WERI-Rb-1 (cell line): Measurements from ENCODE around the gene CDR2L.
"Not testable (repeated sequence)": the region's sequence is repeated elsewhere in the genome, so short reads cannot be mapped to it uniquely, and the experiment has no call there.

Experiments used
- DNase-seq: peaks from one replicate; pipeline ENCODE4 v3.0.0-alpha.2; 2020
- H3K27ac ChIP-seq: fragments of 250-450 bp; sonication (Bioruptor Pico); 2 replicates; pipeline ENCODE4 v1.5.1; 2020; ENCODE audit warnings: mild to moderate bottlenecking, moderate library complexity
- H3K27me3 ChIP-seq: fragments of 250-450 bp; sonication (Bioruptor Pico); 2 replicates; pipeline ENCODE4 v1.5.1; 2021; ENCODE audit warnings: mild to moderate bottlenecking, low read depth, moderate library complexity; ENCODE audit not compliant: insufficient read depth, severe bottlenecking
- H3K36me3 ChIP-seq: fragments of 250-450 bp; sonication (Bioruptor Pico); 2 replicates; pipeline ENCODE4 v1.5.1; 2020; ENCODE audit warnings: mild to moderate bottlenecking, moderate library complexity
- H3K4me3 ChIP-seq: 2 replicates; pipeline ENCODE4 v1.5.1; 2011; ENCODE audit warnings: low read depth, mild to moderate bottlenecking, control low read depth, low read length
- H3K9me3 ChIP-seq: fragments of 250-450 bp; sonication (Bioruptor Pico); 2 replicates; pipeline ENCODE4 v1.5.1; 2021; ENCODE audit warnings: mild to moderate bottlenecking, moderate library complexity; ENCODE audit not compliant: severe bottlenecking
- CTCF ChIP-seq: IDR thresholded peaks from 2 replicates; pipeline ENCODE4 v1.5.1; 2011; ENCODE audit warnings: low read depth, mild to moderate bottlenecking, control low read depth, inconsistent platforms, low read length

Gene CDR2L

GRCh38 chr17:75003070-75003956 is 15.9 kb downstream of the CDR2L start:
- peaks cover 59% of the 10 kb centered on the region for H3K36me3 ChIP-seq

GRCh38 chr17:75003957-75004355 is 16.5 kb downstream of the CDR2L start:
- H3K9me3 ChIP-seq, result no peaks in the 10 kb centered on the region
- no peak overlapping the region for H3K4me3 ChIP-seq
- no peak for DNase-seq
- peaks cover 59% of the 10 kb centered on the region for H3K36me3 ChIP-seq
- no peaks in the 10 kb centered on the region for H3K27me3 ChIP-seq
- no peak for TF ChIP-seq CTCF
- no peak overlapping the region for H3K27ac ChIP-seq

More at GRCh38 chr17:75003070-75003956, 15.9 kb downstream of the CDR2L start:
- H3K9me3 ChIP-seq, result no peaks in the 10 kb centered on the region
- DNase-seq, result no peak
- H3K27ac ChIP-seq, result no peak overlapping the region
- no peaks in the 10 kb centered on the region for H3K27me3 ChIP-seq
- H3K4me3 ChIP-seq, result no peak overlapping the region
- no peak for TF ChIP-seq CTCF

GRCh38 chr17:75004371-75004770 is 16.9 kb downstream of the CDR2L start:
- no peaks in the 10 kb centered on the region for H3K9me3 ChIP-seq
- TF ChIP-seq CTCF, result no peak
- H3K27me3 ChIP-seq, result no peaks in the 10 kb centered on the region
- H3K27ac ChIP-seq, result no peak overlapping the region
- peaks cover 55% of the 10 kb centered on the region for H3K36me3 ChIP-seq
- DNase-seq, result no peak
- H3K4me3 ChIP-seq, result no peak overlapping the region

GRCh38 chr17:75005291-75005690 is 17.9 kb downstream of the CDR2L start:
- TF ChIP-seq CTCF, result no peak
- H3K36me3 ChIP-seq, result peaks cover 48% of the 10 kb centered on the region
- no peaks in the 10 kb centered on the region for H3K9me3 ChIP-seq
- DNase-seq, result no peak
- no peak overlapping the region for H3K4me3 ChIP-seq
- no peaks in the 10 kb centered on the region for H3K27me3 ChIP-seq
- no peak overlapping the region for H3K27ac ChIP-seq

- not testable (repeated sequence) for H3K27ac ChIP-seq, DNase-seq, H3K27me3 ChIP-seq, H3K4me3 ChIP-seq, H3K9me3 ChIP-seq
- H3K36me3 ChIP-seq, result peaks cover 43% of the 10 kb centered on the region
These were observed 18.7 kb downstream of the CDR2L start for GRCh38 chr17:75006084-75006483.

GRCh38 chr17:75006653-75007052 is 19.2 kb downstream of the CDR2L start:
- Histone ChIP-seq H3K36me3 (peaks cover 37% of the 10 kb centered on the region), H3K9me3 (no peaks in the 10 kb centered on the region), H3K27ac (no peak overlapping the region), H3K4me3 (no peak overlapping the region), H3K27me3 (no peaks in the 10 kb centered on the region)
- peak; percentile 30; the same call in 1 of the 2 replicates for TF ChIP-seq CTCF
- DNase-seq, result no peak
